Islet precursor cell (in vitro differentiated cells): ENCODE data around the gene HDGF.
"Not testable (repeated sequence)": the region's sequence is repeated elsewhere in the genome, so short reads cannot be mapped to it uniquely, and the experiment has no call there.

Source experiments
- DNase-seq: peaks from one replicate; pipeline ENCODE4 v3.0.0-alpha.2; 2018

HDGF gene

GRCh38 chr1:156766298-156767100, 15.0 kb upstream of the HDGF start:
- DNase-seq: no peak

- no peak for DNase-seq
These were observed 14.2 kb upstream of the HDGF start for GRCh38 chr1:156765666-156766065.

GRCh38 chr1:156765136-156765535, 13.7 kb upstream of the HDGF start:
- not testable (repeated sequence) for DNase-seq

DNA sequence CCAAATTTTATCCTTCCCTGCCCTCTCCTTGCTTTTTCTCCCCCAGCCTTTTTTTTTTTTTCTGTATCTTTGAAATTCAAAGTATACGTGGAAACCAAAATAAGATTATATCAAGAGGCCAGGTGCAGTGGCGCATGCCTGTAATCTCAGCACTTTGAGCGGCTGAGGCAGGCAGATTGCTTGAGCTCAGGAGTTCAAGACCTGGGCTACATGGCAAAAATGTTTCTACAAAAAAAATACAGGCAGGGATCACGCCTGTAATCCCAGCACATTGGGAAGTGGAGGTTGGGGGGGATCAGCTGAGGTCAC, 9.3 kb upstream of the HDGF start:
- DNase-seq: no peak

DNA sequence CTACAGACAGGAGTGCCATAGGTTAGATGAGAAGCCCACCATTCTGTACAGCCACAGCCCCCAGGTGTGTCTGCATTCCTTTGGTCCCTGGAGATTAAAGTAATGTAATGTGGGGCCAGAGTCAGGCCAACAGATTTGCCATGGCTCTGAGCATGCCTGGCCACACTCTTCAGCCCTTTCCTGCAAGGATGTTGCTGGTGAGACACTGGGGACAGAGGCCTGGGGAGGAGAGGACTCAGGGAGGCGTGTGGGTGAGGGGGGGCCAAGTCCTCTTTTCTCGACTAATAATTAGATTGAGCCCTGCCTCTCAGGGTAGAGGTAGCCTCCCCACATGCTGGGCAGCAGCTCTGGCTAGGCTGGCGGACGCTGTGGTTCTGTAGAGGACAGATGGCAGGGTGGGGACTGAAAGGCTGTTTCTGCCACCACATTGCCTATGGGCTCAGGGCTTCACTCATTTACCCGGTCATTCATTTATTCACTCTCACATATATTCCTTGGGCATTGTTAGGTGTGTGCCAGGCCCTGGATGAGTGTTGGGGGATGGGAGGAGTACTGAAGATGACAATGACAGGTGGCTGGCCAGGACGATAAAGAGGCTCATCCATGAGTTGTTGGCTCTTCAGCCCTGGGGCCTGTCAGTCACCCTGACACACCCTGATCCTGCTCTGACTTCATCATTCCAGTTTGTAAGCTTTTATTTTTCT, 8.8 kb upstream of the HDGF start:
- DNase-seq: no peak

GRCh38 chr1:156757572-156758253, 6.2 kb upstream of the HDGF start:
- DNase-seq: not testable (repeated sequence)

DNA sequence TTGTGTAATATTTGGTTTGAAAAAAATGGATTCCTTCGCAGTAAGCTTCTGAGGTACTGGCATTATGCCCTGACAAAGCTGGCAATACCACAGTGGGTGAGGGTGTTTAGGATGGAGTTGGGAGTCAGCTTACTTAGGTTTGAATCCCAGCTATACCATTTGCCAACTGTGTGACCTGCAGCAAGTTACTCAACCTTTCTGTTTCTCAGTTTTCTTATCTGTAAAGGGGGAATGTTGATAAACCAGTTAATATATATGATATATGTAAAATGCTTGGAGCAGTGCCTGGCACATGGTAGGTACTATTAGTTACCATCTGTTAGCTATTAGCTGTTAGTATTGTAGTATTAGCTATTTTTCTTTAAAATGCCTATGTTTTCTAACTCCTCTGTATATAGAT, 4.9 kb upstream of the HDGF start:
- DNase-seq: no peak

- no peak for DNase-seq
These were observed 4.1 kb upstream of the HDGF start for GRCh38 chr1:156755527-156755950.

- no peak for DNase-seq
These were observed 2.7 kb upstream of the HDGF start for GRCh38 chr1:156754219-156754618.

- DNase-seq: no peak
These were observed 1.5 kb upstream of the HDGF start for GRCh38 chr1:156752843-156753482.

DNA sequence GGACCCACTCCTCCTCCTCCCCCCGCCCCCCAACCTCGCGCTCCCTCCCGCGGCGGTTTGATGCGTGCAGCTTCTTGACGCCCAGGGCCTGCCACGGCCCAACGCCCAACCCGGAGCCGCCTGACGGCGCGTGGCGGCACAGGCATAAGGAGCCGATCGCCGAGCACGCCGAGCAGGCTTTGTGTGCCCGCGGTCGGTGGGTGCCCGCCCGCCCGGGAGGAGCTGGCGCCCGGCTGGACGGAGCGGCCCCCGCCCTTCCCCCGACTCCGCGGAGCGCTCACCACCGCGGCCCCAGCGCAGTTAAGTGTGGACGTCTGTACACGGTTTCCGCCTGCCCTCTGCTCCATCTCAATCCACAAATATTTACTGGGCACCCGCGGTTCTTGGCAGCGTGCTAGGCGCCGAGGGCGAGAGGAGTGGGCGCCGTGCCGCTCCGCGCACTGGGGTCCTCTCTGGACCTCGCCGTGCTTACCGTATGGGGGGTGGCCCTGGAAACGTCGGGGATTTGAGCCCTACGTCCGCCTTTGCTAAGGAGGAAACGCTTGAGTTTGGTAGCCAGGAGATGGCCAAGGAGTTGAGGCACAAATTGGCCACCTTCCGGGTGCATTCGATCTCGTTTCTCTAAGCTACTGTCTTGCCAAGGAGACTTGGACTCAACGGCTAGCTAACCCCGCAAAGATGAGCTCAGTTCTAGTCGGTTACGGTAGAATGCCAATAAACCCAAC, 444 bp upstream of the HDGF start:
- DNase-seq: peak; percentile 98

DNA sequence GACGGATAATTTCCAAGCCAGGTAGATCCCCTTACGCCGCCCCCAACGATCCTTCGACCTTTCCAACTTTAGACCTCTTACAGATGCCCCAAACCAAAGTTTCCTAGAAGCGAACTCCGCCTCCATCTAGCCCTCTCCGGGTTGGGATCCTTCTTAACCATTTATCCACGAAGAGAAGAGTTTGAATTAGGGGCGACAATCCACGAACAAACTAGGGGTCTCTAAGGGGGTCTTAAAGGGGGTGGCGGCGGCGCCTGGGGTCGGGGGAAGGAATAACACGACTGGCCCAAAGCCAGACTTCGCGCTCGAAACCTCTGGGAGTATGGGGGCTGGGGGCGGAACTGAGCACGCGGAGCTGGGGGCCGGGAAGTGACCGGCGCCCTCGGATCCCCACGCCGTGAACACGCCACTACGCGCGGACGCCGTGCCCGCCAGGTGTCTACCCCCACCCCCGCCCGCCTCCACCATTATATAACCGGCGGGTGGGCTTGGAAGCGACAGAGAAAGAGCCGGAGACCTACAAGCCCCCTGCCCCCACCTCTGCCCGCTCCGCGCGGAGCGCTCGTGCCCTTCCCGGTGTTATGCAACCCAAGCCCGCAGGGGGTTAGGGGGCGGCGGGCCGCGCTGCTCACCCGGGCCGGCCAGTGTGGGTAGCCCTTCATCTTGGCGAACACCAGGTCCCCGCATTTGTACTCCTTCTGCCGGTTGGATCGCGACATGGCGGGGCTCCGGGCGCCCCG, 594 bp downstream of the HDGF start:
- peak; percentile 76 for DNase-seq

DNA sequence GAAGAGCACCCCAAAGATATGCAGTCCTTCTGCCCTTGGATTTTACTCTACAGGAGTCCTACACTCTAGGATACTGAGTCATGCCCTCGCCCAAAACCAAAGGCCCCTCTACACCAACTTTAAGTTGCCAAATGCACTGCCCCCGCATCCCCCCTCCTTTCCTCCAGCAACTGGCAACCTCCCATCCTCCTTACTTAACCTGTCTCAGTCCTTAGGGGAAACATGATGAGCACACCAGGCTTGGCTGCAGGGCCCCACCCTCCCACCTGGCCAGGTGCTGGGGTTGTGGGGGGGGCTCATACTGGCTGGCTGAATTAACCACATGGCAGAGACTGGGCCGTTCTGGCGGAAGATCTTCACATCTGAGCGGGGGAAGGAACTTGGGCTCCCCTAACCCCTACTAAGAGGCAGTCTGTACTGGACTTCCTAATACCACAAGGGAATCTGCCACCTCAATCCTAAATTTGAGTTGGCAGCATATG, 1.2 kb downstream of the HDGF start:
- DNase-seq: no peak

GRCh38 chr1:156749419-156750118, 1.9 kb downstream of the HDGF start:
- no peak for DNase-seq

DNA sequence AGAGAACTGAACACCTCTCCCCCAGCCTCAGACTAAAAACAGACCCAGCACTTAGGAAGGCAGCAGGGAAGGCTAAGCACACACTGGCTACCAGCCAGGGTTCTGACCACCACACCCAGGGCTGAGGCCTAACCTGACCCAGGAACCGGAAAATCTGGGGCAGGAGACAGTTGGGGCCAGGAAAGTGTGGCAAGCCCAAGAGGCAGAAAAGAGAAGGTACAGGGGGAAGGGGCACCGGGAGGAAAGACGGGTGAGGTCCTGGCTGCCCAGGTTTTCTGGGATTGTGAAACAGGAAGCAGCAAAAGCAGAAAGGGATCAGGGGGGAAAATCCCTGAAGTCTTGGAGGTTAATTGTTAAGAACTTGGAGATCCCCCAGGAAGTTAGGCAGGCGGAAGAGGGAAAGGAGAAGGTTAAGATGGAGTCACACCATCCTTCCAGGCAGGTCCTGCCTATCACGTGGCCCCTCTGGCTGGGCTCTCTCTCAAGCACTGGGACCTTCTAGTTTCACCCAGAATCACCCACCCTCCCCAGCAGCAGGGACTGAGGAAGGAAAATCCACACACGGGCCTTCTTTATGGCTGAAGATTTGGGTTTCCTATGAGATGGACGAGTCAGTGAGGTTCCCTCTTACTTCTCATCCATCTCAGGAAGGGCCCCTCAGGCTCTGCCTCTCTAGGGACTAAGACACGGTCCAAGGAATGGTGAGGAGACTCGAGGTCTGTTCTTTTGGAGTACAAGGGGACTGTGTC, 2.6 kb downstream of the HDGF start:
- DNase-seq: no peak

GRCh38 chr1:156747742-156748669, 3.5 kb downstream of the HDGF start:
- DNase-seq: no peak

- peak; percentile 98 for DNase-seq
These were observed 4.5 kb downstream of the HDGF start for GRCh38 chr1:156746728-156747631.

DNA sequence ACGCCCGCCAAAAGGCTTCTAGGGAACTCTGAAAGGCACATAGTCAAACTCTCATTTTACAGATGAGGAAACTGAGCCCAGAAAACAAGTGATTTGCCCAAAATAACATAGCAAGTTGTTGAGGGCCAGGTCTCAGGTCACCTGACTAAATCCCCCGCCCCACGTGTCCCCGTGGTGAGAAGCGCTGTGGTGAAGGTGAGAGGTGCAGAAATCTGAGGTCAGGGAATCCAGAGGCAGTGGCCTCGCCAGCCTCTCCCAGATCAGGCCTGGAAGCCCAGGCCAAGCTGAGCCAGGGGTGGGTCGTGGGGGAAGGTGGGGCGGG, 5.1 kb downstream of the HDGF start:
- DNase-seq: no peak
